Caco-2 (cell line): Measurements from ENCODE around the gene UCN. TPM values are rescaled to one million over a fixed set of nuclear protein-coding genes. Genes with fewer than 3 reads are reported as not detected.
A peak's percentile ranks its signal among the peaks of the same experiment; 100 is the strongest.

Experiments used
- BruUV-seq: library from RNA; stranded (reverse); fragments of 400-500 nt; replicated peaks from 2 replicates; lab custom pipeline; 2021; lab: Mats Ljungman, UMichigan
- CTCF ChIA-PET: fragments of 300-600 bp; sonication (Branson Sonifier 250); formaldehyde crosslinking; loops from one replicate; lab custom pipeline; 2022; ENCODE audit warnings: antibody characterized with exemption; lab: Charles Lee
- POLR2A ChIA-PET: fragments of 300-600 bp; sonication (Branson Sonifier 250); formaldehyde crosslinking; loops from one replicate; lab custom pipeline; 2022; ENCODE audit warnings: antibody characterized with exemption; lab: Charles Lee
- DNase-seq, 2 experiments: peaks; one replicate each; pipeline versions ENCODE4 v3.0.0 to v3.0.0-alpha.2; 2020 to 2022
- H3K27me3 ChIP-seq: replicated peaks from 2 replicates; pipeline ENCODE4 v1.6.0; 2011; ENCODE audit warnings: low read length; ENCODE audit not compliant: control insufficient read depth, insufficient read depth
- H3K36me3 ChIP-seq: 2 replicates; pipeline ENCODE4 v1.5.1; 2011; ENCODE audit warnings: low read length; ENCODE audit not compliant: control insufficient read depth, insufficient read depth
- H3K4me1 ChIP-seq: fragments of 250-450 bp; sonication (Bioruptor Pico); 2 replicates; pipeline ENCODE4 v1.5.1; 2020; ENCODE audit warnings: mild to moderate bottlenecking
- H3K4me3 ChIP-seq: 2 replicates; pipeline ENCODE4 v1.5.1; 2011; ENCODE audit warnings: low read depth, mild to moderate bottlenecking, control low read depth, low read length
- H3K9me3 ChIP-seq: fragments of 250-450 bp; sonication (Bioruptor Pico); 2 replicates; pipeline ENCODE4 v1.5.1; 2020; ENCODE audit warnings: mild to moderate bottlenecking, moderate library complexity
- H3K27ac Mint-ChIP-seq: one replicate; pipeline ENCODE4 v1.8.0; 2022; ENCODE audit warnings: mixed read lengths; ENCODE audit not compliant: unreplicated experiment
- H3K27me3 Mint-ChIP-seq: one replicate; pipeline ENCODE4 v1.8.0; 2022; ENCODE audit warnings: mixed read lengths; ENCODE audit not compliant: insufficient read depth, unreplicated experiment
- H3K36me3 Mint-ChIP-seq: one replicate; pipeline ENCODE4 v1.8.0; 2022; ENCODE audit warnings: mild to moderate bottlenecking, mixed read lengths; ENCODE audit not compliant: insufficient read depth, unreplicated experiment
- H3K4me1 Mint-ChIP-seq: one replicate; pipeline ENCODE4 v1.8.0; 2022; ENCODE audit warnings: low read depth, mixed read lengths; ENCODE audit not compliant: unreplicated experiment
- H3K4me3 Mint-ChIP-seq: one replicate; pipeline ENCODE4 v1.8.0; 2022; ENCODE audit warnings: mild to moderate bottlenecking, moderate library complexity, mixed read lengths; ENCODE audit not compliant: unreplicated experiment
- H3K9me3 Mint-ChIP-seq: one replicate; pipeline ENCODE4 v1.8.0; 2022; ENCODE audit warnings: mixed read lengths; ENCODE audit not compliant: unreplicated experiment
- CTCF ChIP-seq, 2 experiments: fragments of 200-600 bp in 1 of 2; IDR thresholded peaks; 1 replicate in 1 of 2; 2 replicates in 1 of 2; pipeline versions ENCODE4 v1.5.1 to v1.8.0; 2011 to 2022; ENCODE audit warnings: antibody characterized with exemption in 1 of 2, control low read depth in 1 of 2, inconsistent platforms in 1 of 2, low read depth in 1 of 2, low read length in 1 of 2, mild to moderate bottlenecking in 1 of 2, moderate library complexity in 1 of 2; ENCODE audit not compliant: insufficient read depth in 1 of 2, severe bottlenecking in 1 of 2, unreplicated experiment in 1 of 2
- intact Hi-C: fragments of 100-400 bp; cut with micrococcal nuclease; formaldehyde crosslinking; loops from one replicate; pipeline ENCODE4 v1.10.0; 2022; ENCODE audit not compliant: unreplicated experiment
- total RNA-seq: library from RNA; stranded (reverse); gene quantifications from 2 replicates; pipeline ENCODE4 v1.2.3, GENCODE V29; 2022

UCN gene
- total RNA-seq, 1 experiment from 2014 or later, result not detected

DNA sequence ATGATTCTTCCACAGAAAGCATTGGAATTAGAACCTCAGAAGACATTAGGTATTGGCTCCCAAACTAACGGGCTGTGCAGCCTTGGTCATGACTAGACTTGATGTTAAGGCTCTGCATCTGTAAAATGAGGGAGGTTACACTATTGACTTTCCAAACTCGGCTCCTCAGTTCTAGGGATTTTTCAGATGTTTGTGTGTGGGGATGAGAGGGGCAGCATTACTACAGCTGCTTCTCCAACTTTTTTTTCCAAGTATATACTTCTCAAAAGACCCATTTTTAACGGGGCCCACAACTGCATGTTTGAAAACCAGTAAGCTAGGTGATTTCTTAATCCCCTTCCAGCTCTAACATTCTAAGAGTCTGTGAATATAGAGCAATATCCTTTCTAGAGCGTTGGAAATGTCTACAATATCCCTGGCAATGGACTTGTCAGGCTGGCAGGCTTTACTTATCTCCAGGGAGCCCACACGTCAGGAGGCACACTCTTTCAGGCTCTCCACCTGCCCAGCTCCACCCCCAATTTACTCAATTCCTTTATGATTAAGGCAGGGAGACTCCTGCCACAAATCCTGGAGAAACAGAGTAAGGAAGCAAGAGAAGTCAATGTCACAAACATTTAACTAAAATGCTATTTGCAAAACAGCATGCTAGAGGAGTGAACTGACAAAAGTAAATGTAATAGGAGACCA is 15.5 kb upstream of the UCN start:
- H3K36me3 ChIP-seq, result peaks cover 2% of the 10 kb centered on the region; the same call in 1 of the 2 replicates
- H3K9me3 ChIP-seq, result no peaks in the 10 kb centered on the region
- ChIA-PET CTCF (interaction anchor here (0.6 to 1.4 kb wide), 4 partner anchors 21 to 48 kb away, joined by 3 to 4 read pairs (median 3); no protein-coding TSS in a partner anchor), POLR2A (interaction anchor here (0.6 kb wide), 1 partner anchor 33 kb away, joined by 3 read pairs; the partner anchor contains the start of gene GTF3C2)
- intact Hi-C loops, result no loop called here
- no peaks in the 10 kb centered on the region for H3K27me3 ChIP-seq
- DNase-seq, result no peak
- Mint-ChIP-seq H3K4me1 (peaks cover 24% of the 10 kb centered on the region), H3K9me3 (no peaks in the 10 kb centered on the region), H3K27ac (peak overlapping the region; percentile 99), H3K36me3 (peaks cover 56% of the 10 kb centered on the region), H3K4me3 (peak overlapping the region; percentile 94), H3K27me3 (no peaks in the 10 kb centered on the region)
- BruUV-seq, result no TSS peak
- H3K4me1 ChIP-seq, result peaks cover 19% of the 10 kb centered on the region
- TF ChIP-seq CTCF (IDR thresholded peaks at IDR 0.05; ENCODE audit: insufficient read depth in 1 of 2, low read depth in 1 of 2, low read length in 1 of 2, severe bottlenecking in 1 of 2, unreplicated experiment in 1 of 2), result no peak
- peak overlapping the region; percentile 62 for H3K4me3 ChIP-seq

DNA sequence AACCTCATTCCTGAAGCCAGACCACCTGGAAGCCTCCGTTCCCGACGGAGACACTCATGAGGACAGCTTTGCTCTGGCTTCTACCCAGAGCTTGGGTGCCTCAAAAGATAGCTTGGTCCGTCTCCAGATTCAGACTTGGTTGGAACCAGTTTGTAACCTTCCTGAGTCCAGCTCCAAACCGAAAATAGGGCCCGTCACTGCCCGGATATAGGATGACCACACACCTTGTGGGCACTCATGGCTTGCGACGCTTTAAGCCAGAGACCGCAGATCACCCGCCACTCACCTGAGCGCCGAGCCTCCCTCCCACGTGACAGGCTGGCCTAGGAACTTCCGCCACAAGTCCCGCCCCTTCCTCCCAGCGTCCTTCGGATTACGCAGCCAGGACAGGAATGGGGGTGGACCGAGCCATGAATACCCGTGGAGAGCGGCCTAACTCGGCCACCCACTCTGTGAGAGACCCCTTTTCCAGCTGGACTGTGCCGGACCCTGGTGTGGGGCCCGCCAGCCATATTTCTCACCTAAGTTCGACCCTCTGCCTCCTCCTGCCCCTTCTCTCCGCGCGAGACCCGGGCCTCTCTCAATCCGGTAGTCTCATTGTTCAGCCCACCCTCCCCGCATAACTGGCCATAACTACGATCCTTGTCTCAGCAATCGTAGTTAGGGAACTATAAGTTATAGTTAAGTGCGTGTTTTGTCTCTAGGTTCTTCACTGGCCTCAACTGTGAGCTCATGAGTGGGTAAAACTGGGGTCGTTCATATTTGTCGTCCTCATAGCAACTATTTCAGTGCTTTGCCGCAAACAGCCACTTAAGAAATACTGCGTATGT is 14.7 kb upstream of the UCN start, which contains the start of gene MPV17:
MPV17 (minus strand) TSS at position 332 of the 830 bp plus-strand sequence. CDS start 580 bp downstream, outside the sequence.
- peak within 1 kb of the TSS; percentile 99 for H3K27ac Mint-ChIP-seq
- Histone ChIP-seq H3K4me1 (peaks cover 19% of the 10 kb centered on the region), H3K4me3 (peak within 1 kb of the TSS; percentile 62), H3K27me3 (no peaks in the 10 kb centered on the region), H3K9me3 (no peaks in the 10 kb centered on the region), H3K36me3 (no peaks in the 10 kb centered on the region)
- peaks cover 50% of the 10 kb centered on the region for H3K36me3 Mint-ChIP-seq
- CTCF ChIA-PET, result interaction anchor here (1.0 to 1.4 kb wide), 3 partner anchors 31 to 49 kb away, joined by 3 to 6 read pairs (median 4); partner anchors contain the start of gene GTF3C2
- intact Hi-C loops, result no loop called here
- BruUV-seq, result TSS peak; percentile 93
- TF ChIP-seq CTCF (IDR thresholded peaks at IDR 0.05; ENCODE audit: insufficient read depth in 1 of 2, low read depth in 1 of 2, low read length in 1 of 2, severe bottlenecking in 1 of 2, unreplicated experiment in 1 of 2), result no peak
- no peaks in the 10 kb centered on the region for H3K27me3 Mint-ChIP-seq
- H3K9me3 Mint-ChIP-seq, result no peaks in the 10 kb centered on the region
- peaks cover 24% of the 10 kb centered on the region for H3K4me1 Mint-ChIP-seq
- H3K4me3 Mint-ChIP-seq, result peak within 1 kb of the TSS; percentile 94
- peak; percentile 95 to 96 for DNase-seq
- POLR2A ChIA-PET, result interaction anchor here (0.5 to 0.6 kb wide), 2 partner anchors 29 to 46 kb away, joined by 4 read pairs; partner anchors contain the start of gene EIF2B4

- Histone ChIP-seq H3K4me1 (peaks cover 19% of the 10 kb centered on the region), H3K9me3 (no peaks in the 10 kb centered on the region), H3K36me3 (no peaks in the 10 kb centered on the region), H3K27me3 (no peaks in the 10 kb centered on the region), H3K4me3 (peak overlapping the region; percentile 62)
- no peaks in the 10 kb centered on the region for H3K9me3 Mint-ChIP-seq
- POLR2A ChIA-PET, result interaction anchor here (0.5 to 0.6 kb wide), 2 partner anchors 28 to 47 kb away, joined by 4 read pairs; partner anchors contain the start of gene EIF2B4
- CTCF ChIA-PET, result interaction anchor here (1.0 to 1.3 kb wide), 2 partner anchors 34 to 49 kb away, joined by 3 to 6 read pairs; partner anchors contain the start of gene GTF3C2
- BruUV-seq, result TSS peak; percentile 84
- peaks cover 44% of the 10 kb centered on the region for H3K36me3 Mint-ChIP-seq
- intact Hi-C loops, result no loop called here
- H3K4me1 Mint-ChIP-seq, result peaks cover 24% of the 10 kb centered on the region
- H3K27ac Mint-ChIP-seq, result peak overlapping the region; percentile 99
- DNase-seq, result peak in 1 of 2 experiments; percentile 20
- H3K27me3 Mint-ChIP-seq, result no peaks in the 10 kb centered on the region
- H3K4me3 Mint-ChIP-seq, result peak overlapping the region; percentile 94
- no peak for TF ChIP-seq CTCF (IDR thresholded peaks at IDR 0.05; ENCODE audit: insufficient read depth in 1 of 2, low read depth in 1 of 2, low read length in 1 of 2, severe bottlenecking in 1 of 2, unreplicated experiment in 1 of 2)
Observed at GRCh38 chr2:27322301-27322765, 14.1 kb upstream of the UCN start.
